RPMI7951 (cell line): ENCODE measurements around the gene YOD1. TPM values are rescaled to one million over a fixed set of nuclear protein-coding genes. Genes with fewer than 3 reads are reported as not detected.

Experiments used
- DNase-seq: peaks from one replicate; pipeline ENCODE4 v3.0.0-alpha.2; 2012; ENCODE audit warnings: low read depth
- total RNA-seq: library from RNA; depleted of rRNA; stranded (reverse); fragments of >200 nt; shearing (Covaris generic); gene quantifications from 2 replicates; pipeline ENCODE4 v1.2.3, GENCODE V29; 2014

Gene YOD1
- total RNA-seq, 1 experiment from 2014 or later: 7.8 TPM

GRCh38 chr1:207026104-207026534 lies 24.9 kb downstream of the YOD1 start:
- DNase-seq: peak; percentile 45

GRCh38 chr1:207025146-207025880 lies 25.7 kb downstream of the YOD1 start:
- DNase-seq: peak; percentile 39

- peak; percentile 74 for DNase-seq
These were observed 26.5 kb downstream of the YOD1 start for GRCh38 chr1:207024202-207025145.

- DNase-seq: no peak
These were observed 27.9 kb downstream of the YOD1 start for GRCh38 chr1:207022996-207023679.

- DNase-seq: no peak
These were observed 29.0 kb downstream of the YOD1 start for GRCh38 chr1:207021876-207022596.

- peak; percentile 43 for DNase-seq
These were observed 29.7 kb downstream of the YOD1 start for GRCh38 chr1:207021139-207021861.

- DNase-seq: peak; percentile 29
These were observed 30.3 kb downstream of the YOD1 start for GRCh38 chr1:207020709-207021107.

GRCh38 chr1:207020065-207020708 lies 30.8 kb downstream of the YOD1 start:
- DNase-seq: no peak

- DNase-seq: no peak
These were observed 31.3 kb downstream of the YOD1 start for GRCh38 chr1:207019661-207020060.

- no peak for DNase-seq
These were observed 31.8 kb downstream of the YOD1 start for GRCh38 chr1:207019161-207019560.

- no peak for DNase-seq
These were observed 32.3 kb downstream of the YOD1 start for GRCh38 chr1:207018707-207019106.

- DNase-seq: no peak
These were observed 33.1 kb downstream of the YOD1 start for GRCh38 chr1:207017615-207018559.

GRCh38 chr1:207015791-207016190 lies 35.2 kb downstream of the YOD1 start:
- no peak for DNase-seq

- DNase-seq: no peak
These were observed 36.3 kb downstream of the YOD1 start for GRCh38 chr1:207014728-207015127.

GRCh38 chr1:207013321-207014085 lies 37.5 kb downstream of the YOD1 start:
- no peak for DNase-seq

GRCh38 chr1:207010726-207011125 lies 40.3 kb downstream of the YOD1 start:
- DNase-seq: no peak

- DNase-seq: no peak
These were observed 41.1 kb downstream of the YOD1 start for GRCh38 chr1:207009945-207010344.

- peak; percentile 15 for DNase-seq
These were observed 41.7 kb downstream of the YOD1 start for GRCh38 chr1:207009182-207009850.
